AG09309 (cell line): ENCODE measurements around the gene SLC6A7.

Experiments used
- DNase-seq: peaks from one replicate; pipeline ENCODE4 v3.0.0-alpha.2; 2010; ENCODE audit warnings: low read depth
- H3K4me3 ChIP-seq: 2 replicates; pipeline ENCODE4 v1.5.1; 2011; ENCODE audit warnings: mild to moderate bottlenecking, low read depth, low read length, moderate library complexity; ENCODE audit not compliant: control insufficient read depth
- CTCF ChIP-seq: IDR thresholded peaks from 2 replicates; pipeline ENCODE4 v1.5.1; 2011; ENCODE audit warnings: mild to moderate bottlenecking, low read depth, low read length, inconsistent platforms; ENCODE audit not compliant: insufficient read depth, control insufficient read depth; ENCODE audit errors: missing control alignments

Gene SLC6A7

GRCh38 chr5:150166037-150166649 lies 23.7 kb upstream of the SLC6A7 start:
- no peak overlapping the region for H3K4me3 ChIP-seq
- no peak for DNase-seq

GRCh38 chr5:150166650-150167511 lies 23.0 kb upstream of the SLC6A7 start, which contains the start of gene CDX1:
CDX1 (plus strand) TSS chr5:150166778; CDS start chr5:150166877, 99 bp downstream.
- no peak for DNase-seq
- no peak for TF ChIP-seq CTCF
- H3K4me3 ChIP-seq: no peak within 1 kb of the TSS

More at GRCh38 chr5:150166037-150166649, 23.7 kb upstream of the SLC6A7 start:
- TF ChIP-seq CTCF: no peak

GRCh38 chr5:150167512-150167850 lies 22.4 kb upstream of the SLC6A7 start:
- no peak for DNase-seq
- H3K4me3 ChIP-seq: no peak overlapping the region
- no peak for TF ChIP-seq CTCF

GRCh38 chr5:150167908-150168307 lies 22.0 kb upstream of the SLC6A7 start:
- TF ChIP-seq CTCF: no peak
- no peak for DNase-seq
- no peak overlapping the region for H3K4me3 ChIP-seq

GRCh38 chr5:150168864-150169263 lies 21.0 kb upstream of the SLC6A7 start:
- DNase-seq: no peak
- TF ChIP-seq CTCF: no peak
- no peak overlapping the region for H3K4me3 ChIP-seq

- H3K4me3 ChIP-seq: no peak overlapping the region
- no peak for DNase-seq
- TF ChIP-seq CTCF: no peak
Observed at GRCh38 chr5:150172145-150172544, 17.7 kb upstream of the SLC6A7 start.

- no peak for TF ChIP-seq CTCF
- H3K4me3 ChIP-seq: no peak overlapping the region
- DNase-seq: no peak
Observed at GRCh38 chr5:150172556-150172955, 17.3 kb upstream of the SLC6A7 start.
